Activated CD4-positive, alpha-beta T cell treated with anti-CD3 and anti-CD28 coated beads, Interleukin-2, amount 10 ng/mL, durations not matched to agents 24 days and 14 days (primary cell): ENCODE measurements around the gene ARL1. TPM values are rescaled to one million over a fixed set of nuclear protein-coding genes. Genes with fewer than 3 reads are reported as not detected.

Experiments used
- DNase-seq: peaks from one replicate; pipeline ENCODE4 v3.0.0; 2022
- H3K27ac Mint-ChIP-seq: one replicate; pipeline ENCODE4 v1.8.0; 2022; ENCODE audit warnings: mild to moderate bottlenecking, mixed read lengths
- H3K27me3 Mint-ChIP-seq: one replicate; pipeline ENCODE4 v1.8.0; 2022; ENCODE audit warnings: mixed read lengths
- H3K36me3 Mint-ChIP-seq: one replicate; pipeline ENCODE4 v1.8.0; 2022; ENCODE audit warnings: low read depth, mild to moderate bottlenecking, mixed read lengths
- H3K4me1 Mint-ChIP-seq: one replicate; pipeline ENCODE4 v1.8.0; 2021; ENCODE audit warnings: mixed read lengths
- H3K4me3 Mint-ChIP-seq: one replicate; pipeline ENCODE4 v1.8.0; 2022; ENCODE audit warnings: mild to moderate bottlenecking, moderate library complexity, mixed read lengths
- H3K9me3 Mint-ChIP-seq: one replicate; pipeline ENCODE4 v1.8.0; 2021; ENCODE audit warnings: mixed read lengths
- intact Hi-C: fragments of 100-400 bp; cut with micrococcal nuclease; formaldehyde crosslinking; loops from one replicate; pipeline ENCODE4 v1.15.1; 2023
- total RNA-seq: library from RNA; stranded (reverse); gene quantifications from 2 replicates; pipeline ENCODE4 v1.2.3, GENCODE V29; 2022

ARL1 gene
- total RNA-seq, 1 donor from 2014 or later = 77.6 TPM

DNA sequence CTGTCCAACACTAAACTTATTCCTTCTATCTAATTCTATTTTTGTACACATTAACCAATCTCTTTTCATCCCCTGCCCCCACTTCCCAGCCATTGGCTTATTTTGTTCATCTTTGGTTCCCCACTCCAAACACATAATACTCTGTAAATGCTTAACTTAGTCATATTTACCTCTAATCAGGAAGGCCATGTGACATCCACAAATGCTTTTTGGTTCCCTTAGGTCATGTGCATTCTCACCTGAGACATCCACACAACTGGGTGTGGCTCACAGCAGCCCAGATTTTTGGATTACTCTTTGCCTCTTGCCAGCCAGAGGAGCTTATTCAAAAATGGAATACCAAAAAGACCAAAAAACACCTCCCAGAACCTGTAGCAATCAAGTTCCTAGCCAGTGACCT is 28.4 kb downstream of the ARL1 start:
- no peak for DNase-seq
- Mint-ChIP-seq H3K9me3 (no peaks in the 10 kb centered on the region), H3K36me3 (peaks cover 62% of the 10 kb centered on the region), H3K27ac (no peak overlapping the region), H3K4me3 (no peak overlapping the region), H3K4me1 (no peaks in the 10 kb centered on the region), H3K27me3 (no peaks in the 10 kb centered on the region)
- intact Hi-C loops = no loop called here

DNA sequence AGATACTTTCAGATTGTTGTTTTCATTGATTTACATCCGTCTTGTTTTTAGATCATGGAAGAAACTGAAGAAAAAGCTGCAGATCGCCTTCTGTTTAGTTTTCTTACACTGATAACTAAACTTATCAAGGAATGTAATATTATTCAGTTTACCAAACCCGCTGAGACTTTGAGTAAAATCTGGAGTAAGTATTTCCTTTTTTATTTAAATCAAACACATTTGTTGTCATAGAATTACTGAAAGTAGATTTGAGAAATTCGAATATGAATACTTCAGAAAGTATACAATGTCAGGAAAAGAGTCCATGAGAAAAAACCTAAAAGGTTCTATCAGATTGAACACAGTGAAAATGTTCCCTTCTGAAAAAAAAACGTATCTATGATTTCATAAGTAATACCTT is 32.0 kb downstream of the ARL1 start:
- Mint-ChIP-seq H3K4me1 (no peaks in the 10 kb centered on the region), H3K4me3 (no peak overlapping the region), H3K36me3 (peaks cover 69% of the 10 kb centered on the region), H3K27ac (peak overlapping the region; percentile 59), H3K27me3 (no peaks in the 10 kb centered on the region), H3K9me3 (no peaks in the 10 kb centered on the region)
- no peak for DNase-seq
- intact Hi-C loops = no loop called here

DNA sequence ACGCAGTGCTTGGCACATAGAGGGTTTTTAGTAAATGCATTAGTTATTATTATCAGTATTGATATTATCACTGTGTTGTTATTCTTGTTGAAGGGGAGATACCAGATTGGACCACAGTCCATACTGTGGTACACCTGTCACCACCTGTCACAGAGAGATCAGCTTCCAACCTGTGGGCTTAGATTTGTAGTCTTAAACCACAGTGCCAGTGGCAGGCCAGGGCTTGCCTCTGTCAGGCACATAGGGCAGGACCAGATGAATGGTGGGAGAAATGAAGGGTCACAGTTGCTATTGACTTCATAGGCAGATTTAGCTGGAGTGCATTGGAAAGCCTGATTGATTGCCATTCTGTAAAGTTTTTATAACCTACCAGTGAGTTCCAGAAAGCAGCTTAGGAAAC is 35.1 kb downstream of the ARL1 start:
- intact Hi-C loops = no loop called here
- DNase-seq = no peak
- H3K36me3 Mint-ChIP-seq = peaks cover 66% of the 10 kb centered on the region
- no peaks in the 10 kb centered on the region for H3K4me1 Mint-ChIP-seq
- H3K9me3 Mint-ChIP-seq = no peaks in the 10 kb centered on the region
- H3K27ac Mint-ChIP-seq = no peak overlapping the region
- no peaks in the 10 kb centered on the region for H3K27me3 Mint-ChIP-seq
- no peak overlapping the region for H3K4me3 Mint-ChIP-seq

DNA sequence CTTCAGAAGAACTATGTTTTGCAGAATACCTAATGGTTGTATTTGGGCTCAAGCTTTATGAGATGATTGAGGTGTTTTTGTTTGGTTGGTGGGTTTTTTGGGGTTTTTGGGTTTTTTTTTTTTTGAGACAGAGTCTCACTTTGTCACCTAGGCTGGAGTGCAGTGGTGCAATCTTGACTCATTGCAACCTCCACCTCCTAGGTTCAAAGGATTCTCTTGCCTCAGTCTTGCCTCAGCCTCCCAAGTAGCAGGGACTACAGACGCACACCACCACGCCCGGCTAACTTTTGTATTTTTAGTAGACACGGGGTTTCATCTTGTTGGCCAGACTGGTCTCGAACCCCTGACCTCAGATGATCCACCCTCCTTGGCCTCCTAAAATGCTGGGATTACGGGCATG is 39.6 kb downstream of the ARL1 start:
- intact Hi-C loops = no loop called here
- no peak overlapping the region for H3K27ac Mint-ChIP-seq
- no peaks in the 10 kb centered on the region for H3K9me3 Mint-ChIP-seq
- peaks cover 63% of the 10 kb centered on the region for H3K36me3 Mint-ChIP-seq
- no peak for DNase-seq
- no peak overlapping the region for H3K4me3 Mint-ChIP-seq
- no peaks in the 10 kb centered on the region for H3K4me1 Mint-ChIP-seq
- no peaks in the 10 kb centered on the region for H3K27me3 Mint-ChIP-seq

DNA sequence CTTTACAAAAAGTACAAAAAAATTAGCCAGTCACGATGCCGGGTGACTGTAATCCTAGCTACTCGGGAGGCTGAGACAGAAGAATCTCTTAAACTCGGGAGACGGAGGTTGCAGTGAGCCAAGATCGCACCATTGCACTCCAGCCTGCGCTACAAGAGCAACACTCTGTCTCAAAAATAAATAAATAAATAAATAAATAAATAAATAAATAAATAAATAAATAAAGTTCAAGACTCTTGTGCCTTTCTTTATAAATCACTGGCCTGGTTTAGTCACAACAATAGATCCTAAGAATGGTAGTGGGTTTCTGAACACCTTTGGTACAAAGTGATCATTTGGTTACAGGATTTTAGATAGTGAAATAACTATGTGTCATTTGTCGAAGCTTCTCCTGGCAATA is 46.1 kb downstream of the ARL1 start:
- no peak overlapping the region for H3K27ac Mint-ChIP-seq
- H3K36me3 Mint-ChIP-seq = peaks cover 58% of the 10 kb centered on the region
- DNase-seq = no peak
- H3K9me3 Mint-ChIP-seq = no peaks in the 10 kb centered on the region
- no peaks in the 10 kb centered on the region for H3K27me3 Mint-ChIP-seq
- H3K4me3 Mint-ChIP-seq = no peak overlapping the region
- H3K4me1 Mint-ChIP-seq = no peaks in the 10 kb centered on the region
- intact Hi-C loops = no loop called here

DNA sequence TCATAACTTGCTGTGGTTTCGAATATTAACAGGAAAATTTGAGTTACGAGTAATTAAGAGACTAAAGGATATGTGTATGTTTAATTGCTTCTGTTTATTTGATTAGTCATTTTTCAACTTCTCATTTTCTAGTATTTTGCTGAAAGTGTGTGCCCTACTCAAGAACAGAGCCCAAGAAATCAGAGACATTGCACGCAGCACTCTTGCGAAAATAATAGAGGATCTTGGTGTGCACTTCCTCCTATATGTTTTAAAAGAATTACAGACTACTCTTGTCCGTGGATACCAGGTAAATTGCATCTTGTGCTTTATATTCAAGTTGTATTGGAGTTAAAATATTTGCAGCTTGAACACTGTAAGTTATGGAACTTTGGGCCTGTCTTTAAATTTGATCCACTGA is 50.8 kb downstream of the ARL1 start:
- intact Hi-C loops = no loop called here
- Mint-ChIP-seq H3K9me3 (no peaks in the 10 kb centered on the region), H3K4me3 (no peak overlapping the region), H3K36me3 (peaks cover 53% of the 10 kb centered on the region), H3K27ac (no peak overlapping the region), H3K4me1 (no peaks in the 10 kb centered on the region), H3K27me3 (no peaks in the 10 kb centered on the region)
- DNase-seq = no peak

DNA sequence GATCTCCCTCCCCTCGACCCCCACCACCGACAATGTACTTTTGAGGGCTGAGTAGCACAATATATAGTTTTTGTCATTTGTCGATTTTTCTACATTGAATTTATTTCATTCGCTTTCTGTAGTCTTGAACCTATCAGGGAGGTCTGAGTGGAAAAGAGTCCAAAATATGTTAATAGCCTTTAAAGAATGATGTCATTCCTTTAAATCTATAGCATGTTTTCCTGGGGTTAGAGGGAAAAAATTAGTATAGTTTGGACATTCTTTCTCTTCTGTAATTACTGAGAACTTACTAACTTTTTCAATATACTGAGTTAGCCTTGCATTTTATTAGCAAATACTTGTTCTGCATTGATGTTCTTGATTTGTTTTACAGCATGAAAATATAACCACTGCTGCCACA is 55.9 kb downstream of the ARL1 start:
- intact Hi-C loops = no loop called here
- no peaks in the 10 kb centered on the region for H3K9me3 Mint-ChIP-seq
- H3K4me1 Mint-ChIP-seq = peaks cover 1% of the 10 kb centered on the region
- no peaks in the 10 kb centered on the region for H3K27me3 Mint-ChIP-seq
- peaks cover 61% of the 10 kb centered on the region for H3K36me3 Mint-ChIP-seq
- H3K27ac Mint-ChIP-seq = no peak overlapping the region
- no peak overlapping the region for H3K4me3 Mint-ChIP-seq
- DNase-seq = no peak

DNA sequence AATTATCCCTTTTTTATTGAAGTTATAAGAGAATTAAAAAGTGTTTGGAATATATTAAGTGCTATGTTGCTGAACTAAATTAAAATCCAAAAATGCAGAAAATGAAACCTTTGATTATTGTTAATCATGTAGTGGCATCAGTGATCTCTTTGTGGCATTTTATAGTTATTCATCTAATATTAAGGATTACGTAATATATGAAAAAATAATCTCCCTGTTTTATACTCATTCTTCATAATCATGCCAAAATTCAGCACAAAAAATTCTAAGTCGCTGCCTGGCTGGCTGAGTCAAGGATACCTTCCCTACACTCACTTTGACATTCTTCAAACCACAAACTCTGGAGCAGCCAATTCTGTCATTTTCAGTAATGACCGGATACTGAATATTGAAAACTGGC is 63.7 kb downstream of the ARL1 start:
- Mint-ChIP-seq H3K9me3 (no peaks in the 10 kb centered on the region), H3K4me3 (no peak overlapping the region), H3K27ac (no peak overlapping the region), H3K4me1 (no peaks in the 10 kb centered on the region), H3K36me3 (peaks cover 57% of the 10 kb centered on the region), H3K27me3 (no peaks in the 10 kb centered on the region)
- no peak for DNase-seq
- intact Hi-C loops = no loop called here

Other genes starting within 250 kb of the ARL1 start
- gene SLC5A8, start 197.5 kb downstream of the ARL1 start, total RNA-seq = not detected in 2 replicates
- 46.4 and 47.4 TPM in 2 replicates for gene UTP20, start 127.7 kb downstream of the ARL1 start, total RNA-seq
- not detected in 2 replicates for gene SPIC, start 67.6 kb upstream of the ARL1 start, total RNA-seq
- not detected in 2 replicates for gene MYBPC1, start 187.2 kb upstream of the ARL1 start, total RNA-seq